Fibroblast of mammary gland (primary cell): ENCODE measurements around the gene KIF18A.

ENCODE experiments used
- DNase-seq: peaks from one replicate; pipeline ENCODE4 v3.0.0-alpha.2; 2010; ENCODE audit warnings: low read depth
- H3K4me3 ChIP-seq: 2 replicates; pipeline ENCODE4 v1.5.1; 2011; ENCODE audit warnings: low read depth, mild to moderate bottlenecking, low read length, moderate library complexity; ENCODE audit not compliant: control insufficient read depth
- TF ChIP-seq, protein P1 (sequence below): conservative IDR thresholded peaks from 2 replicates; pipeline ENCODE4 v1.5.1; 2011; ENCODE audit warnings: low read depth, low read length, inconsistent platforms; ENCODE audit not compliant: control insufficient read depth, insufficient read depth

Gene KIF18A

DNA sequence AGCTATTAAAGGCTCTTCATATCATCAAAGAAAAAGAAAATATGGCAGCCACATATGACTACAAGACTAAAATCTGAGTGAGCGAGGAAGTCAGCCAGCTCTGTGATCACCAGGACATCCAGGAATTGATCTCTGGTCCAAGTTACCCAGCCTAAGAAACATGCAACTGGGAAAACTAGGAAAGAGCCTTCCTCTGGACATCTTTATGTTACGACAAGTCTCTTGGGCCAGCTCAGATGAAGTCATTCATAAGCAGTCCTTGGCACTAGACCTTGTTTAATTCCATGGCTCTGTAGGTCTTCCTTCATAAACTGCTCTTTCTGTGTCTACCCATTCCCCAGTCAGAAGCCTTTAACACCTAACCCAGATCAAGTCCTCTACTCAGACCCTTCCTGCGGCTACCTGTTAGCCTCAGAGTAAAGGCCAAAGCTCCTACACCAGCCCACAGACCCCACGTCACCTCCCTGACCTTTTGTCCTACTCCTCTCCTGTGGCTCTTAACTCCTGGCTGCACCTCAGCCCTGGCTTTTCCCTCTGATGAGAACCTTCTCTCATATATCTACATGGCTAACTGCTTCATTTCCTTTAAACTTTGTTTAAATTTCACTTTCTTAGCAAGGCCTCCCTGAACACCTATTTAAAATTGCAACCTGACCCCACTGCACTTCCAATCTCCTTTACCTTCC is 134.0 kb downstream of the KIF18A start:
- TF ChIP-seq, protein P1, sequence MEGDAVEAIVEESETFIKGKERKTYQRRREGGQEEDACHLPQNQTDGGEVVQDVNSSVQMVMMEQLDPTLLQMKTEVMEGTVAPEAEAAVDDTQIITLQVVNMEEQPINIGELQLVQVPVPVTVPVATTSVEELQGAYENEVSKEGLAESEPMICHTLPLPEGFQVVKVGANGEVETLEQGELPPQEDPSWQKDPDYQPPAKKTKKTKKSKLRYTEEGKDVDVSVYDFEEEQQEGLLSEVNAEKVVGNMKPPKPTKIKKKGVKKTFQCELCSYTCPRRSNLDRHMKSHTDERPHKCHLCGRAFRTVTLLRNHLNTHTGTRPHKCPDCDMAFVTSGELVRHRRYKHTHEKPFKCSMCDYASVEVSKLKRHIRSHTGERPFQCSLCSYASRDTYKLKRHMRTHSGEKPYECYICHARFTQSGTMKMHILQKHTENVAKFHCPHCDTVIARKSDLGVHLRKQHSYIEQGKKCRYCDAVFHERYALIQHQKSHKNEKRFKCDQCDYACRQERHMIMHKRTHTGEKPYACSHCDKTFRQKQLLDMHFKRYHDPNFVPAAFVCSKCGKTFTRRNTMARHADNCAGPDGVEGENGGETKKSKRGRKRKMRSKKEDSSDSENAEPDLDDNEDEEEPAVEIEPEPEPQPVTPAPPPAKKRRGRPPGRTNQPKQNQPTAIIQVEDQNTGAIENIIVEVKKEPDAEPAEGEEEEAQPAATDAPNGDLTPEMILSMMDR, result no peak
- no peak overlapping the region for H3K4me3 ChIP-seq
- DNase-seq, result peak; percentile 37

DNA sequence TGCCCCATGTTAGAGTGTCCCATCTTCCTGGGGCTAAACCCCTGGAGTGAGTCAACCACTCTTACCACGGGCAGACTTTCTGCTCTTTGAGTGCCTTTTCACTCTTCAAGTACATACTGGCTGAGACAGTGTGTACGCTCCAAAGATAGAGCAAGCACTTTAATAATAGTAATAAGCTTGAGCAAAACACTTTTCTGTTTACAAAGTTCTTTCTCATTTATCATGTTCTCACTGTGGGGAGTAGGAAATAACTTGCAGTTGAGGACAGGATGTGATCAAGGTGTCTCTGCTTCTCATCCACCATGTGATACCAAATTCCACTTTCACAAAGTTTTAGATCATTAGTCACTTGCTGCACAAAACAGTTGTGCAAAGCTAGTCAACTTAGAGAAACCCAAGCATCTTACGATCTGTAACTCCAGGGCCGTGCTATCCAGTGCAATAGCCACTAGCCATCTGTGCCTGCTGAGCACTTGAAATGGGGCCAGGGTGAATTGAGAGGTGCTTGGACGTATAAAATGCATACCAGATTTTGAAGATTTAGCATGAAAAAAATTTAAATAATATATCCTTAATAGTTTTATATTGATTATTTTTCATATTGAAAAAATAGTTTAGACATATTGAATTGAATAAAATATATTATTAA is 135.3 kb downstream of the KIF18A start:
- peak; percentile 12 for DNase-seq
- TF ChIP-seq, protein P1, result no peak
- H3K4me3 ChIP-seq, result no peak overlapping the region

DNA sequence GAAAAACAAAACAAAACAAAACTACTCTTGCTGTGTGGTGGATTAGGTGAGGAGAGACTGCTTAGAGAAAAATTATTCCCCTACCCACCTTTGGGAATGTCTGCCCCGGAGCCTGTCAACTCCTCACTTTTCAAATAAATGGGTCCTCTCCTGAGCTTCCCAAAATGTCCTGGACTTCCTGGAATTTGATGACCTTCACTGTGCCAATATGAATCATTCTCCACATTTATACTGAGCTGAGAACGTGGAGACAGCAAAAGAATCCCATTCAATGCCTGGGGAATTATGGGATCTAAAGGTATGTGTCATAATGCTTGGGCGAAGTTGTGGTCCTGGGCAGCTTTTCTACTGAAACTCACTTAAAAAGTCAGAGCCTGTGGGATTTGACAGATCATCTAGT is 136.8 kb downstream of the KIF18A start:
- DNase-seq, result peak; percentile 9
- H3K4me3 ChIP-seq, result no peak overlapping the region
- TF ChIP-seq, protein P1, result no peak
